Memory B cell (primary cell): ENCODE results near the gene EP300.

ENCODE experiments used
- ATAC-seq: fragments of 150-1000 bp; cut with Tn5 transposase; 2 replicates; pipeline ENCODE4 v1.10.0; 2021; ENCODE audit warnings: low read depth, mild to moderate bottlenecking, moderate library complexity
- DNase-seq, 2 donors: peaks; one replicate each; pipeline ENCODE4 v3.0.0; 2022; ENCODE audit warnings: low spot score in 2 of 2
- H3K27ac Mint-ChIP-seq: one replicate; pipeline ENCODE4 v1.8.0; 2022; ENCODE audit warnings: mild to moderate bottlenecking, moderate library complexity, mixed read lengths
- H3K27me3 Mint-ChIP-seq: one replicate; pipeline ENCODE4 v1.8.0; 2022; ENCODE audit warnings: mixed read lengths
- H3K36me3 Mint-ChIP-seq: one replicate; pipeline ENCODE4 v1.8.0; 2022; ENCODE audit warnings: mild to moderate bottlenecking, mixed read lengths
- H3K4me1 Mint-ChIP-seq: one replicate; pipeline ENCODE4 v1.8.0; 2022; ENCODE audit warnings: mixed read lengths
- H3K4me3 Mint-ChIP-seq: one replicate; pipeline ENCODE4 v1.8.0; 2022; ENCODE audit warnings: mild to moderate bottlenecking, moderate library complexity, mixed read lengths
- H3K9me3 Mint-ChIP-seq: one replicate; pipeline ENCODE4 v1.8.0; 2022; ENCODE audit warnings: mixed read lengths

Gene EP300

DNA sequence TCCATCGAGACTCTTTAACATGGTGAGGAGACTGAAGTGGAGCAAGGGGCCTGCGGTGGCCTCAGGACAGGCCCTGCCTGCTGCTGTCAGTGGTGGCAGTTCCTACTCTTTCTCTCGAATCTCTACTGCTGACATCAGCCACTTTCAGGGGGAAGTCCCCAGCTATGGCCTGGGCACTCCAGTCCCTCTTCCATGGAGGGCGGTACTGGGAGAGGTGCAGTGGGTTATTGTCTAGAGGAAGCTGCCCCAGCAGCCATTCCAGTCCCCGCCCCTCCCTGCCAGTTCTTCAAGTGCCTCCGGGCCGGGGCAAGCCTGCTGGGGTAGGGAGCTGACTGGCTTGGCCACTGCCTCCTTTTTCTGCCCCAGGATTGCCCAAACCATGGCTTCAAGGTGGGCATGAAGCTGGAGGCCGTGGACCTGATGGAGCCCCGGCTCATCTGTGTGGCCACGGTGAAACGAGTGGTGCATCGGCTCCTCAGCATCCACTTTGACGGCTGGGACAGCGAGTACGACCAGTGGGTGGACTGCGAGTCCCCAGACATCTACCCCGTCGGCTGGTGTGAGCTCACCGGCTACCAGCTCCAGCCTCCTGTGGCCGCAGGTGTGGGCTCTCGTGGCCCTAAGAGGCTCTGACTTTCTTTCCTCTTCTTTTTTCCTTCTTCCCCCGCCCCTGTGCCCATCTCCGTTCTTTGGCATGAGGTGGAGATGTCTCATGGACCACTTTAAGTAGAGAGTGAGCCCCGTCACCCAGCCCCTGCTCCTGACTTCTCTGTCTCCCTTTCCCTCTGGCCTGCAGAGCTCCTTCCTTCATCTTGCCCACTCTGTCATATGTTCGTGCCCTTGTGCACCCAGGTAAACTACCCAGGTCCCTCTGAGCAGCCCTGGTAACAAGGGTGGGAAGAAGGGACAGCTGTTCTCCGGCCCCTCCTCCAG lies 134.6 kb downstream of the EP300 start:
- no peaks in the 10 kb centered on the region for H3K4me1 Mint-ChIP-seq
- H3K27me3 Mint-ChIP-seq, result no peaks in the 10 kb centered on the region
- no peak overlapping the region for H3K4me3 Mint-ChIP-seq
- no peak overlapping the region for H3K27ac Mint-ChIP-seq
- H3K9me3 Mint-ChIP-seq, result no peaks in the 10 kb centered on the region
- no peak for ATAC-seq
- no peak for DNase-seq
- H3K36me3 Mint-ChIP-seq, result peaks cover 22% of the 10 kb centered on the region

DNA sequence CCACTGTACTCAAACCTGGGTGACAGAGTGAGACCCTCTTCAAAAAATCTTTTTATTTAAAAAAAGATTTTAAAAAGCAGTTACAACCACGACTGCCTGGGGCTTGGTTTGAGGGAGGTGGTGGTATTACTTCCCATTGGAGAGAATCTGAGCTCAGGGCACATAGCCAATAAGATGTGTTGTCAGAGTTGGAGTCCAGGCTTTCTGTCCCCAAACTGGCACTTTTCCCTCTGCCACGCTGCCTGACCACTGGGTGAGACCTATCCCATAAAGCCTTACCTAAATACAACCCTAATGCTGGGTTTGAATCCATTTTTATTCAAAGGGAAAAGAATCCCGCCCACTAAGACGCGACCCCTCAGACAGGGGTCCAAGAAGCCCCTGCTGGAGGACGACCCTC lies 136.8 kb downstream of the EP300 start:
- H3K4me3 Mint-ChIP-seq, result no peak overlapping the region
- no peak for ATAC-seq
- peaks cover 2% of the 10 kb centered on the region for H3K4me1 Mint-ChIP-seq
- no peaks in the 10 kb centered on the region for H3K9me3 Mint-ChIP-seq
- no peak overlapping the region for H3K27ac Mint-ChIP-seq
- H3K36me3 Mint-ChIP-seq, result peaks cover 22% of the 10 kb centered on the region
- no peak for DNase-seq
- H3K27me3 Mint-ChIP-seq, result no peaks in the 10 kb centered on the region
